Body of pancreas (tissue), 4 donors: ENCODE measurements around the gene HMCN1. TPM values are rescaled to one million over a fixed set of nuclear protein-coding genes. Genes with fewer than 3 reads are reported as not detected.

ENCODE experiments used
- ATAC-seq: fragments of 150-250 bp; one replicate; pipeline ENCODE4 v1.9.1; 2016
- DNase-seq, 4 donors: peaks; one replicate each; pipeline ENCODE4 v3.0.0-alpha.2; 2019
- H3K27ac ChIP-seq, 4 donors: fragments of 200-600 bp; sonication (generic); 1 replicate in 3 of 4; 2 replicates in 1 of 4; pipeline versions ENCODE4 v1.5.1 to v1.6.1; 2016 to 2019; ENCODE audit warnings: mild to moderate bottlenecking in 1 of 4, mixed read lengths in 1 of 4, moderate library complexity in 1 of 4
- H3K27me3 ChIP-seq, 2 donors: fragments of 200-600 bp; sonication (generic); one replicate each; pipeline ENCODE4 v1.6.0; 2016; ENCODE audit warnings: mild to moderate bottlenecking in 1 of 2
- H3K36me3 ChIP-seq, 2 donors: fragments of 200-600 bp; sonication (generic); replicated peaks in 1 of 2; 2 replicates each; pipeline ENCODE4 v1.5.1; 2016; ENCODE audit warnings: low read depth in 2 of 2; ENCODE audit not compliant: insufficient read depth in 1 of 2
- H3K4me1 ChIP-seq: fragments of 200-600 bp; sonication (generic); one replicate; pipeline ENCODE4 v1.6.0; 2016
- H3K4me3 ChIP-seq, 2 donors: fragments of 200-600 bp; sonication (generic); 1 replicate in 1 of 2; 2 replicates in 1 of 2; pipeline ENCODE4 v1.5.1; 2016 to 2019
- H3K9me3 ChIP-seq, 3 donors: fragments of 200-600 bp; sonication (generic); 1 replicate in 2 of 3; 2 replicates in 1 of 3; pipeline ENCODE4 v1.5.1; 2016
- POLR2A ChIP-seq, 3 donors: fragments of 450-650 bp; IDR thresholded peaks; one replicate each; pipeline ENCODE4 v1.6.1; 2016; ENCODE audit warnings: antibody characterized with exemption in 3 of 3, mild to moderate bottlenecking in 2 of 3
- WGBS, 2 donors: methylation state at CpG; one replicate each; pipeline ENCODE4 v1.1.5; 2017; 5-methylcytosine and 5-hydroxymethylcytosine counted together
- intact Hi-C: fragments of 100-400 bp; cut with DNase I; formaldehyde crosslinking; loops from one replicate; pipeline ENCODE4 v1.15.1; 2023
- total RNA-seq, 2 donors: library from RNA; depleted of rRNA; stranded (reverse); fragments of >200 nt; gene quantifications; one replicate each; pipeline ENCODE4 v1.1.0, GENCODE V29; 2016
- TF ChIP-seq, protein P1 (sequence below), 7 experiments: fragments of 450-650 bp in 4 of 7; fragments of 200-600 bp in 3 of 7; sonication (generic) in 3 of 7; IDR thresholded peaks; one replicate each; pipeline ENCODE4 v1.5.1; 2016 to 2019; ENCODE audit warnings: antibody characterized with exemption in 7 of 7

Gene HMCN1
- total RNA-seq, 2 donors from 2014 or later, result 2.1 to 2.3 TPM

DNA sequence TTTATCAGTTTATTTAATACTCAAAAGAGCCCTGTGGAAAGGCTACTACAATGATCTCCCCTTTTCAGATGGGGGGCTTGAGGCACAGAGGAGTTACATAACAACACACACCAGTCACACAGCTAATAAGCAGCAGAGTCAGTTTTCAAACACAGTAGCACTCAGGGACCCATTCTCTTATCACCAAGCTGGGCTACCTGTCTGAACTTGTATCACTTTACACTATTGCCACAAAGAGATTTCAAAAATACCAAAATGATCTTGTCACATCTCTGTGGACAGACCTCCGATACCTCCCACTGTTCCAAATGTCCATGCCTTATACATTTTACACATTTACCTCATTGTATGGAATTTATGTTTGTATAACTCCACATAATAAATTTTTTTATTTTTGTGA is 506.2 kb downstream of the HMCN1 start:
- ATAC-seq (no peak), DNase-seq (no peak)
- Histone ChIP-seq H3K36me3 (no peaks in the 10 kb centered on the region), H3K4me1 (no peaks in the 10 kb centered on the region), H3K27ac (no peak overlapping the region), H3K27me3 (no peaks in the 10 kb centered on the region), H3K9me3 (no peaks in the 10 kb centered on the region), H3K4me3 (no peak overlapping the region)
- WGBS, 2 donors, result 85 to 96% methylated on average over 1 of the region's 1 CpG
- no peak for TF ChIP-seq POLR2A (IDR thresholded peaks at IDR 0.05)
- TF ChIP-seq, protein P1, sequence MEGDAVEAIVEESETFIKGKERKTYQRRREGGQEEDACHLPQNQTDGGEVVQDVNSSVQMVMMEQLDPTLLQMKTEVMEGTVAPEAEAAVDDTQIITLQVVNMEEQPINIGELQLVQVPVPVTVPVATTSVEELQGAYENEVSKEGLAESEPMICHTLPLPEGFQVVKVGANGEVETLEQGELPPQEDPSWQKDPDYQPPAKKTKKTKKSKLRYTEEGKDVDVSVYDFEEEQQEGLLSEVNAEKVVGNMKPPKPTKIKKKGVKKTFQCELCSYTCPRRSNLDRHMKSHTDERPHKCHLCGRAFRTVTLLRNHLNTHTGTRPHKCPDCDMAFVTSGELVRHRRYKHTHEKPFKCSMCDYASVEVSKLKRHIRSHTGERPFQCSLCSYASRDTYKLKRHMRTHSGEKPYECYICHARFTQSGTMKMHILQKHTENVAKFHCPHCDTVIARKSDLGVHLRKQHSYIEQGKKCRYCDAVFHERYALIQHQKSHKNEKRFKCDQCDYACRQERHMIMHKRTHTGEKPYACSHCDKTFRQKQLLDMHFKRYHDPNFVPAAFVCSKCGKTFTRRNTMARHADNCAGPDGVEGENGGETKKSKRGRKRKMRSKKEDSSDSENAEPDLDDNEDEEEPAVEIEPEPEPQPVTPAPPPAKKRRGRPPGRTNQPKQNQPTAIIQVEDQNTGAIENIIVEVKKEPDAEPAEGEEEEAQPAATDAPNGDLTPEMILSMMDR (IDR thresholded peaks at IDR 0.05), result no peak
- intact Hi-C loops, result no loop called here
